ENCODE data around the gene SCN3B. TPM values are rescaled to one million over a fixed set of nuclear protein-coding genes. Genes with fewer than 3 reads are reported as not detected.

Gene SCN3B
- total and polyA plus RNA-seq, 2 donors (not counting 1 experiment from before 2014, with no cell fraction given) = under 0.01 to 0.03 TPM

GRCh38 chr11:123584737-123585136 lies 69.7 kb downstream of the SCN3B start:
- no peak for TF ChIP-seq EZH2 (IDR thresholded peaks at IDR 0.05; ENCODE audit: low read length, missing control alignments)
- TF ChIP-seq CTCF (conservative IDR thresholded peaks at IDR 0.05 in 1 of 2, IDR thresholded peaks at IDR 0.05 in 1 of 2; ENCODE audit: low read depth in 1 of 2, low read length in 2 of 2) = no peak
- no peaks in the 10 kb centered on the region for H3K36me3 ChIP-seq (ENCODE audit: control insufficient read depth, insufficient read depth, low read length)
- no peaks in the 10 kb centered on the region for H3K79me2 ChIP-seq (ENCODE audit: control insufficient read depth, insufficient read depth, low read length)
- no peak overlapping the region for H3K9ac ChIP-seq (ENCODE audit: insufficient read depth, low read length)
- H3K27me3 ChIP-seq (ENCODE audit: control insufficient read depth, insufficient read depth, low read length) = no peaks in the 10 kb centered on the region
- H3K27ac ChIP-seq (ENCODE audit: insufficient read depth, low read length) = no peak overlapping the region
- no peaks in the 10 kb centered on the region for H4K20me1 ChIP-seq (ENCODE audit: control insufficient read depth, extremely low read depth, insufficient read depth, low read length)
- no peaks in the 10 kb centered on the region for H3K9me3 ChIP-seq (ENCODE audit: control insufficient read depth, insufficient read depth, low read depth, low read length)
- no peak for DNase-seq (ENCODE audit: low read depth in 2 of 2)
- no peak overlapping the region for H2AFZ ChIP-seq (ENCODE audit: low read length)
- no peaks in the 10 kb centered on the region for H3K4me1 ChIP-seq (ENCODE audit: control insufficient read depth, extremely low read depth, insufficient read depth, low read length)
- no peak overlapping the region for H3K4me2 ChIP-seq (ENCODE audit: extremely low read depth, insufficient read depth, low read length)
- H3K4me3 ChIP-seq (replicated peaks in 1 of 4; ENCODE audit: control extremely low read depth in 1 of 4, insufficient read depth in 1 of 4, low read depth in 3 of 4, low read length in 4 of 4) = no peak overlapping the region

GRCh38 chr11:123584186-123584585 lies 70.2 kb downstream of the SCN3B start:
- Histone ChIP-seq H3K27me3 (ENCODE audit: control insufficient read depth, insufficient read depth, low read length) (no peaks in the 10 kb centered on the region), H3K9me3 (ENCODE audit: control insufficient read depth, insufficient read depth, low read depth, low read length) (no peaks in the 10 kb centered on the region), H3K9ac (ENCODE audit: insufficient read depth, low read length) (no peak overlapping the region), H3K4me1 (ENCODE audit: control insufficient read depth, extremely low read depth, insufficient read depth, low read length) (no peaks in the 10 kb centered on the region), H3K36me3 (ENCODE audit: control insufficient read depth, insufficient read depth, low read length) (no peaks in the 10 kb centered on the region), H3K79me2 (ENCODE audit: control insufficient read depth, insufficient read depth, low read length) (no peaks in the 10 kb centered on the region), H3K4me3 (replicated peaks in 1 of 4; ENCODE audit: control extremely low read depth in 1 of 4, insufficient read depth in 1 of 4, low read depth in 3 of 4, low read length in 4 of 4) (no peak overlapping the region), H3K4me2 (ENCODE audit: extremely low read depth, insufficient read depth, low read length) (no peak overlapping the region), H3K27ac (ENCODE audit: insufficient read depth, low read length) (no peak overlapping the region), H2AFZ (ENCODE audit: low read length) (no peak overlapping the region), H4K20me1 (ENCODE audit: control insufficient read depth, extremely low read depth, insufficient read depth, low read length) (no peaks in the 10 kb centered on the region)
- DNase-seq (ENCODE audit: low read depth in 2 of 2) = no peak
- no peak for TF ChIP-seq CTCF (conservative IDR thresholded peaks at IDR 0.05 in 1 of 2, IDR thresholded peaks at IDR 0.05 in 1 of 2; ENCODE audit: low read depth in 1 of 2, low read length in 2 of 2)
- TF ChIP-seq EZH2 (IDR thresholded peaks at IDR 0.05; ENCODE audit: low read length, missing control alignments) = no peak

- no peak overlapping the region for H2AFZ ChIP-seq (ENCODE audit: low read length)
- H3K36me3 ChIP-seq (ENCODE audit: control insufficient read depth, insufficient read depth, low read length) = no peaks in the 10 kb centered on the region
- H3K9ac ChIP-seq (ENCODE audit: insufficient read depth, low read length) = no peak overlapping the region
- no peaks in the 10 kb centered on the region for H4K20me1 ChIP-seq (ENCODE audit: control insufficient read depth, extremely low read depth, insufficient read depth, low read length)
- no peaks in the 10 kb centered on the region for H3K9me3 ChIP-seq (ENCODE audit: control insufficient read depth, insufficient read depth, low read depth, low read length)
- H3K4me2 ChIP-seq (ENCODE audit: extremely low read depth, insufficient read depth, low read length) = no peak overlapping the region
- H3K27me3 ChIP-seq (ENCODE audit: control insufficient read depth, insufficient read depth, low read length) = no peaks in the 10 kb centered on the region
- H3K79me2 ChIP-seq (ENCODE audit: control insufficient read depth, insufficient read depth, low read length) = no peaks in the 10 kb centered on the region
- TF ChIP-seq CTCF (conservative IDR thresholded peaks at IDR 0.05 in 1 of 2, IDR thresholded peaks at IDR 0.05 in 1 of 2; ENCODE audit: low read depth in 1 of 2, low read length in 2 of 2) (no peak), EZH2 (IDR thresholded peaks at IDR 0.05; ENCODE audit: low read length, missing control alignments) (no peak)
- no peak overlapping the region for H3K27ac ChIP-seq (ENCODE audit: insufficient read depth, low read length)
- DNase-seq (ENCODE audit: low read depth in 2 of 2) = no peak
- H3K4me1 ChIP-seq (ENCODE audit: control insufficient read depth, extremely low read depth, insufficient read depth, low read length) = no peaks in the 10 kb centered on the region
- no peak overlapping the region for H3K4me3 ChIP-seq (replicated peaks in 1 of 4; ENCODE audit: control extremely low read depth in 1 of 4, insufficient read depth in 1 of 4, low read depth in 3 of 4, low read length in 4 of 4)
Observed at GRCh38 chr11:123582992-123583504, 71.4 kb downstream of the SCN3B start.
